Activated CD4-positive, CD25-positive, alpha-beta regulatory T cell treated with anti-CD3 and anti-CD28 coated beads, Interleukin-2, amount 50 U/mL, for 16 hours (primary cell): Measurements from ENCODE around the gene LINGO3.

Source experiments
- DNase-seq: peaks from one replicate; pipeline ENCODE4 v3.0.0-alpha.2; 2020; ENCODE audit warnings: low read depth, low spot score

LINGO3 gene

DNA sequence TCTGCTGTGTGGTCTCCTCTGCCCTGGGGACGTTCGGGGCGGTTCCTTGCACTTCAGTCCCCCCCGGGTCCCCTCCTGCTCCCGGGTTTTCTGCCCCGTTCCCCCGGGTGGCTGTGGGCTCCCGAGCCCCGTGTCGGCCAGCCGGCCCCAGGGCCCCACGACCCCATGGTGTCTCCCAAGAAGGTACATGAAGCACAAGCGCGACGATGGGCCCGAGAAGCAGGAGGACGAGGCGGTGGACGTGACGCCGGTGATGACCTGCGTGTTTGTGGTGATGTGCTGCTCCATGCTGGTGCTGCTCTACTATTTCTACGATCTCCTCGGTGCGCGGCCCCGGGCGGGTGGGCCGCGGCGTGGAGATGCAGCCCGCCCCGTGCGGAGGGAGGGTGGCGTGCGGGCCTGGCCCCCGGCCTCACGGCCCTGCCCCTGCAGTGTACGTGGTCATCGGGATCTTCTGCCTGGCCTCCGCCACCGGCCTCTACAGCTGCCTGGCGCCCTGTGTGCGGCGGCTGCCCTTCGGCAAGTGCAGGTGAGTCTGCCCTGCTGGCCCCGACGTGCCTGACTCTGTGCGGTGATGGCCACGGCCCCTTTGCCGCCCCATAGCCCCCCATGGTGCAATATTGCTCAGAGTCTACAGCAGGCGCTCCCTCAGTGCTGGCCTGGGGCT lies 31.8 kb upstream of the LINGO3 start:
- no peak for DNase-seq

DNA sequence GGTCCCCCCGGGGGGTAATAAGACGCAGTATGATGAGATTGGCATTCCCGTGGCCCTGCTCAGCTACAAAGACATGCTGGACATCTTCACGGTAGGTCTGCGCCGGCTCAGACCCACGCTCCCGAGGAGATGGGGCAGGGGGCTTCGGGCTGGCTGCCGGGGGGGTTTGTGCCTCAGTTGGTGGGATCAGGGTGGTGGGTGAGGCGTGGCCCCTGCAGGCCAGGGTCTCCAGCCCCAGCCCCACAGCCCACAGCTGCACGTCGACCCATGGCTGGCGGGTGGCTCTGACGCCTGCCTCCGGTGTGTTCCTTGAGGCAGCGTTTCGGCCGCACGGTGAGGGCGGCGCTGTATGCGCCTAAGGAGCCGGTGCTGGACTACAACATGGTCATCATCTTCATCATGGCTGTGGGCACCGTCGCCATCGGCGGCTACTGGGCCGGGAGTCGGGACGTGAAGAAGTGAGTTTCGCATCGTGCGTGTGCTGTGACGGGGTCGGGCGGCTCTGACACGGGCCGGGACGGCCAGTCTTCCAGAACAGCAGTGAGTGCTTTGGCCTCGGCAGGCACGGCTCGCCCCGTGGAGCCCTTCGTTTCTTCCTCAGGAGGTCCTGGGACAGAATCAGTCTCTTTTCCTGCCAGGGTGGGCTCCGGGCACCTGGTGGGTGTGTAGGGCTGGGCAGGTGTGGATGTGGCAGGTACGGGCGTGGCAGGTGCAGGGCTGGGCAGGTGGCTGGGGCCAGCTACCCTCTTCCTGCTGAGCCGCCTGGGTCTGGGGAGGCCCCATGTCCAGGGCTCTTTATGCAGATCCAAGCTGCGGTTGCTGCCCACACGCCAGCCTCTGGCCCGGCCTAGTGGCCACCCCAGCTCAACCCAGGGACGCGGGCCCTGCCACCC lies 31.0 kb upstream of the LINGO3 start:
- no peak for DNase-seq

DNA sequence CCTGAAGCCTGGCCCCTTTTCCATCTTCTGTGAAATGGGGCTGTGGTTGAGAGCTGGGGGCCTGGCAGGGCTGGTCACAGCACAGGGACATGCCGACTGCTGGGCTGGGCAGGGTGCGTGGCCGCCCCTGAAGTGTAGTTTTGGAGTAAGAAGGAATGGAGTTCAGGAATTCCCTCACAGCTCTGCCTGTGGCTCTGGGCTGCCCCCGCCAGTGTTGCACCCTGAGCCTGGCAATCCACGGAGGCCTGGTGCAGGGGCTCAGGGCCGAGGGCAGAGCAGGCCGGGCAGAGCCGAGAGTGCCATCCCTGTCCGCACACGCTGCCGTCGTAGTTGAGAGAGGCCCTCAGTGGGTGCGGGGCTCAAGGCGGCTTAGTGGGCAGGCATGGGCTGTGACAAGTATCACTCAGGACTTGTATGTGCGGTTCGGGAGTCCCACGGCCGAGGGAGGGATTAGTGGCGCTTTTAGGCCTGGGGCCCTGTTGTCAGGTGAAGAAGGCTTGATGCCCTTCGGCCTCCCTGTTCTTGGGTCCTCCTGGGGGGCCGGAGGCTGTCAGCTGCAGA lies 30.2 kb upstream of the LINGO3 start:
- DNase-seq, result no peak

DNA sequence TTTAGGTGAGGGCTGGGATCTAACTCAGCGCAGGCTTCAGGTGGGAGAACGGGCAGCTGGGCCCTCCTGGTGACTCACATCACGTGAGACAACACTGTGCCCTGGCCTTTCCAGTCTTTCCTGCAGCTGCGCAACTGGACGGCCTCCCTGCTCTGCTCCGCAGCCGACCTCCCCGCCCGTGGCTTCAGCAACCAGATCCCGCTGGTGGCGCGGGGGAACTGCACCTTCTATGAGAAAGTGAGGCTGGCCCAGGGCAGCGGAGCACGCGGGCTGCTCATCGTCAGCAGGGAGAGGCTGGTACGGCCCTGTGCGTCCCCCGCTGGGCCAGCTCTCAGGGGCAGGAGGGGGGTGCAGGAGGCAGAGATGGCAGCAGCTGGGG lies 29.4 kb upstream of the LINGO3 start:
- no peak for DNase-seq

DNA sequence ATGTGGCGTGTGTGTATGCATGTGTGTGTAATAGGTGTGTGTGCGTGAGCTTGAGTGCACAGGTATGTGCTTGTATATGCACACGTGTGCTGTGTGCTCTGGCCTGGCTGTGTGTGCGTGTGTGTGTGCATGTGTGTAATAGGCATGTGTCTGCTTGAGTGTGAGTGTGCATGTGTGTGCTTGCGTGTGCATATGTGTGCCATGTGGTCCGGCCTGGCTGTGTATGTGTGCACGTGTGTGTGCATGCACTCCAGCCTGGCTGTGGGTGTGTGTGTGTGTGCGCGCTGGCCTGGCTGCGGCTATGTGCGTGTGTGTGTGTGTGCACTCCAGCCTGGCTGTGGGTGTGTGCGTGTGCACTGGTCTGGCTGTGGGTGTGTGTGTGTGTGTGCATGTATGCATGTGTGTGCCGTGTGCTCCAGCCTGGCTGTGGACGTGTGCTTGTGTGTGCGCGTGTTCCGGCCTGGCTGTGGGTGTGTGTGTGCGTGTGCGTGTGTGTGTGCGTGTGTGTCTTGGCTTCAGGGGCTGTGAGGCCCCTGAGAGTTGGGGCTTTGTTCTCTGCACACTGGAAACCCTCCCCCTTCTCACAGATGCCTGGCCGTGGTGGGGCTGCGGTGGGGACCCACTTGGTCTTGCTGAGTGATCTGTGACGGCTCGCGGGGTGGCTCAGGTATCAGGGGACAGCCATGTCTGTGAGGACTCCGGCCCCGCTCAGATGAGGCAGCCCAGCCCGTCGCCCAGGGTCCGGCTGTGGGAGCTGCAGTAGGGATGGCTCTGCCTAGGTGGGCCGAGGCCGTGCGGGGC lies 28.8 kb upstream of the LINGO3 start:
- no peak for DNase-seq

DNA sequence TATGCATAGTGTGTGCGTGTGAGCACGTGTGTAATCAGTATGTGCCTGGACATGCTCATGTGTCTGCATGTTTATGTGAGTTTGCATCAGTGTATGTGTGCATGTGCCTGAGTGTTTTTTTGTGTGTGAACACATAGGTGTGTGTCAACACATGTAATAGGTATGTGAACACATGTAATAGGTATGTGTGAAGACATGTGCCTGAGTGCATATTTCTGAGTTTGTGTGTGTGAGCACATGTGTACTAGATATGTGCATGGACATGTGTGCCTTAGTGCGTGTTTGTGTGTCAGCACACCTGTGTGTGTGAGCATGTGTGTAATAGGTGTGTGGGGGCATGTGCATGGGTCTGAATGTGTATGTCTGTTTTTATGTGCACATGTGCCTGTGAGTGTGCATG lies 27.9 kb upstream of the LINGO3 start:
- DNase-seq, result no peak

DNA sequence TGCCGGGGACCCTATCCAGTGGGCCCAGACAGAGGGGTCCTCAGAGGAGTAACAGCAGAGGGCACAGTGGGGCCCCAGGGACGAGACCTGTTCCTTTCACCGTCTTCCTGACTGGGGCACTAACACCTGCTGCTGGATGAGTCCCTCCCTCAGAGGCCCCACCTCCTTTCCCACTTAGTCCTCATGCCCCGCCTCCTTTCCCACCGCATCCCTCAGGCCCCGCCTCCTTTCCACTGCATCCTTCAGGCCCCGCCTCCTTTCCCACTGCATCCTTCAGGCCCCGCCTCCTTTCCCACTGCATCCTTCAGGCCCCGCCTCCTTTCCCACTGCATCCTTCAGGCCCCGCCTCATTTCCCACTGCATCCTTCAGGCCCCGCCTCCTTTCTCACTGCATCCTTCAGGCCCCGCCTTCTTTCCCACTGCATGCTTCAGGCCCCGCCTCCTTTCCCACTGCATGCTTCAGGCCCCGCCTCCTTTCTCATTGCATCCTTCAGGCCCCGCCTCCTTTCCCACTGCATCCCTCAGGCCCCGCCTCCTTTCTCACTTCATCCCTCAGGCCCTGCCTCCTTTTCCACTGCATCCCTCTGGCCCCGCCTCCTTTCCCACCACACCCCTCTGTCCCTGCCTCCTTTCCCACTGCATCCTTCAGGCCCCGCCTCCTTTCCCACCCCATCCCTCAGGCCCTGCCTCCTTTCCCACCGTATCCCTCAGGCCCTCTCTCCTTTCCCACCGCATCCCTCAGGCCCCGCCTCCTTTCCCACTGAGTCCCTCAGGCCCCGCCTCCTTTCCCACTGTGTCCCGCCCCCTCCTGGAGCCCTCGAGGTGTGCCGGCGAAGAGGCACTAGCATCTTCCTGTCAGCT lies 27.3 kb upstream of the LINGO3 start:
- DNase-seq, result no peak

DNA sequence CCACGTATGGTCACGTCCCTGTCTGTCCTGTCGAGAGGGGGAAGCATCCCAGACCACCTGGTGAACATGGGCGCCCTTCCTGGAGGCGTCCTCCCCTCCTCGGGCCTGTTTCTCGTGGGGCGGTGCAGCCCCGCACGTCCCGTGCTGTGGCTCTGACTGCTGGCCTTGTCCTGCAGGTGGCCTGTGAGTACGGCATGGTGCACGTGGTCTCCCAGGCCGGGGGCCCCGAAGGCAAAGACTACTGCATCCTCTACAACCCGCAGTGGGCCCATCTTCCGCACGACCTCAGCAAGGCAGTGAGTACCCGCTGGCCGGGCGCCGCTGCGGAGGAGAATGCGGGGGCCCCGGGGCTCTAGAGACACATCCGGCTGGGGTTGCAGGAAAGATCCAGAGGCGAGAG lies 26.5 kb upstream of the LINGO3 start:
- DNase-seq, result no peak

DNA sequence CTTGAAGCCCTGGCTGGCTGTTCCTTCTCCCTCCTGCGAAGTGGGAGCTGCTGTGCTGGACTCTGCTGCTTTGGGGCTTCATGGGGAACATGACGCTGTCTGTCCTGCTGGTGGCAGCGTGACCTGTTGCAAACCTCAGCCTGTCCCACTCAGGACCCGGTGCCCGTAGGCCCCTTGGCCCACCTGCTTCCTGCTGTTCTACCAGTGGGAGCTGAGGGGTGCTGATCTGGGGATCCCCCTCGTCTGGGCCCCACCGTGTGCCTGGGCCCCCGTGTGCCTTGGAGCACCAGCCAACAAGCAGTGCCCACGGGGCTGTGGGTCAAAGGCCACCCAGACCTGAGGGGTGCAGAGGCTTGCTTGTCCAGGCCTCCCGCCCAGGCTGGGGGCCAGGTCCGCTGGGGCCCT lies 25.9 kb upstream of the LINGO3 start:
- DNase-seq, result no peak

DNA sequence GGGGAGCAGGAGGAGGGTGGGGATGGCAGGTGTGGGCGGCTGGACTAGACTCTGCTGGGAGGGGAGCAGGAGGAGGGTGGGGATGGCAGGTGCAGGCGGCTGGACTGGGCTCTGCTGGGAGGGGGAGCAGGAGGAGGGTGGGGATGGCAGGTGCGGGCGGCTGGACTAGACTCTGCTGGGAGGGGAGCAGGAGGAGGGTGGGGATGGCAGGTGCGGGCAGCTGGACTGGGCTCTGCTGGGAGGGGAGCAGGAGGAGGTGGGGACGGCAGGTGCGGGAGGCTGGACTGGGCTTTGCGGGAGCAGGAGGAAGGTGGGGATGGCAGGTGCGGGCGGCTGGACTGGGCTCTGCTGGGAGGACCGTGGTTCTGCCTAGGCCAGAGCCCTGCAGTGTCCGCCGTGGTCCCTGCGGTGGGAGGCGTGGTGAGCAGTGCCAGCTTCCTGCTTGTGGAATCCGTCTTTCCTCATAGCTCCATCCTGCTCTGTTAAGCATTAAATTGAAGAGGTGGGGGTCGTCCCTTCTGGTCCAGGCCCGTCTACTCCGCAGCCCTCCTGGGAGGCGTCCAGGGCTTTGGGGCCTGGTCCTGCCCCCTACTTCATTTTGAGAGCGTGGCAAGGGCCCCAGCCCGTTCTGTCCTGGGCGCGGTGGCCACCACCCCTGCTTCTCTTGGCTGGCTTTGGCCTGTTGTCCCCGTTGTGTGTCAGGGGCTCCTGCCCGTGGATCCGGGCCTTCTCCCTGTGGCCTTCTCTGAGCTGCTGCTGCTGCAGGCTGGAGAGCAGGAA lies 25.3 kb upstream of the LINGO3 start:
- DNase-seq, result no peak

DNA sequence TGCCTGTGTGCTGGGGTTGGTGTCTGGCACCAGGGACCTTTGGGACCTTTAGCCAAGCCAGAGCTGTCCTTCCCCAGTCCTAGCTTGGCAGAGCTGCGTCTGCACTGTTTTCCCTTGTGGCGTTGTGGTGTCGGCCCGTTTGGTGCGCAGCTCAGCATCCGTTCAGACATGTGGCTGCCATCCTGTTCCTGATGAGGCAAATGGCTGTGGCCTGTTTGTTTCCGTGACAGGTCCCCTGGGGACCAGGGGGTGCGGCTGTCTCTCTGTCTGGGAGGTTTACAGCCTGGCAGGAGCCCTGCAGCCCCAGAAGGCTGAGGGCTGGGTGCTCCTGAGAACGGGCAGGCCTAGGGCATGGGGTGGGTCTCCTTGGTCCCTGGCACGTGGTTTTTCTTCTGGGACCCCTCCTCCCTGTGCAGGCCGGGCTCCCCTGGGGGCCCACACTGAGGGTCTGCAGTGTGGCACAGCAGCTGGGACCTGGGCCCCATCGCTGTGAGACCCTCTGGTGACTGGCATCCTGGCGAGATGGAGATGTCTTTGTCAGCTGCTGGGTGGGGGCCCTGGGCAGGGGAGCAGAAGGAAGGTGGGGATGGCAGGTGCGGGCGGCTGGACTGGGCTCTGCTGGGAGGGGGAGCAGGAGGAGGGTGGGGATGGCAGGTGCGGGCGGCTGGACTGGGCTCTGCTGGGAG lies 24.5 kb upstream of the LINGO3 start:
- DNase-seq, result no peak

DNA sequence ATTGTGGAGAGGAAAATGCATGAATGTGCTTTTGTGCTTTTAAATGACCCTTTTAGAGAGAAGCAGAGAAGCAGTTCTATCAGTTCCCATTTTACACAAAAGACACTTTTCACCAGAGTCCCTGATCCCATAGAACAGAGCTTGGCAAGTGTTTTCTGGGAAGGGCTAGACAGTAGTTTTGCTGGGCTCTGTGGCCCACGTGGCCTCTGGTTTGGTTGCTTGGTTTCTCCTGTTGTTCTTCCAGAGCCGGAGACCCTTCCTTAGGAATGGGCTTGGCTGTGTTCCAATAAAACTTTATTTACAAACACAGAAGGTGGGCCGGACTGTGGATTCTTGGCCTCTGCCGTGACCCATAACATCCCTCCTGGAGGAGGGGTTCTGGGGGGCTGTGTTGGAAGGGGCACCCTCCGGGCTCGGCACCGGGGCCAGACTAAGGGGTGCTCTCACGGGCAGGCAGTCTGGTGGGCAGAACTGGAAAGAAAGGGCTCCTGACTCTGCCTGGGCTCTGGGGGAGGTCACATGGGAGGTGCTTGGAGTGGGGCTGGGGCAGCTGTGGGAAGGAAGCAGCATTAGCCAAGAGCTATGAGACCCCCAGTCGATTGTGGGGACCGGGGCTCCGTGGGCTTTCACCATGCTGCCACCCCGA lies 23.8 kb upstream of the LINGO3 start:
- DNase-seq, result no peak

DNA sequence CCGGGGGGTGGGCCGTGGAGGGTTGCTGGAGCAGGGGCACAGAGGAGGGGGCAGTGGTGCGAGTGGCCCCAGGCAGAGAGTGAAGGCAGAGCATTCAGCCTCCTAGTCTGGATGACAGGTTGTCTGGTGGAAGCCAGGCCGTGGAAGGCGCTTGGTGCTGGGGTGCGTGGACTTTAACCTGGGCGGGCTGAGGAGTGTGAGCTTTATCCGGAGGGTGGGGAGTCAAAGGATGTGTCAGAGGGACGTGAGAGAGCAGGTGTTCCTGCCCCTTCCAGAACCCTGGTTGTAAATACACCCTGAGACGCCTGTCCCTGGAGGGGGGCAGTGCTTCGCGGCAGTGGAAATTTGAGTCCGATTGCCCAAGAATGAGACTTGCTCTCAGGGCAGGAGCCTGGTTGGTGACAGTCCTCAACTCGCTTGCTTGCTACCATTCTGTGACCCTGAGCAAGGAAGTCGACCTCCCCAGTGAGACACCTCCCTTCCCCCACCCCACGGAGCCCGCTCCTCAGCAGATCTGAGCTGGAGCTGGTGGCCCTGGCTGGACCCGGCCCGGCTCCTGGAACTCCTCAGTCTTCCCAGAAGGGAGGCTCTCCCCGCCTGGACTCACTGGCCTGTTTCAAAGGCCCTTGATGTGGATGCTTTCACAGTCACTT lies 22.8 kb upstream of the LINGO3 start:
- DNase-seq, result no peak

DNA sequence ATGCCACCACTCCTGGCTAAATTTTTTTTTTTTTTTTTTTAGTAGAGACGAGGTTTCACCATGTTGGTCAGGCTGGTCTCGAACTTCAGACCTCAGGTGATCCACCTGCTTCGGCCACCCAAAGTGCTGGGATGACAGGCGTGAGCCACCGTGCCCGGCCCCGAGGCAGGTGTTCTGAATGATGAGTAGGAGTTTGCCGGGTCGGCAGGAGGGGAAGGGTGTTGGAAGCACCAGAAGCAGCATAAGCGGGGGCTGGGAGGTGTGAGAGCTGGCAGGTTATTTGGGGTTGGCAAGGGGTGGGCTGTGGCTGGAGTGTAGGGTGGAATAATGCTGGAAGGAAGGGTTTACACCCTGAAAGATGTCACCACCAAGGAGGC lies 22.3 kb upstream of the LINGO3 start:
- DNase-seq, result no peak

DNA sequence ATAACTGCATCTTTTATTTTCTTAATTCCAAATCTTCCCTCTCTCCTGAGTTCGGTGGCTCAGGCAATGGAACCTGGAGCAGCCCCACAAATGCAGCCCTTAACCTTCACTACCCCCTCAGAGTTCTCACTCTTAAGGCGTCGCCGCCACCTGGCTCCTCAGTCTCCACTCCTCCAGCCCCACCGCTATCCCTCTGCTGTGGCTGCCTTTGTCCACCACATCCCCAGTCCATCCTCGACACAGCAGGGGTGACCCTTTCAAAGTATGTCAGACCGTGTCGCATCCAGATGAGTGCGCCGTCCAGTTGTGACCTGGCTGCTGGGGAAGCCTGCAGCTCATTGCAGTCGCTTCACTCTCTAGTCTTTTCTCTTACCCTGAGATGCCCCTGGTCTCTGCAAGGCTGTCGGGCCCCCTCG lies 21.6 kb upstream of the LINGO3 start:
- DNase-seq, result no peak

DNA sequence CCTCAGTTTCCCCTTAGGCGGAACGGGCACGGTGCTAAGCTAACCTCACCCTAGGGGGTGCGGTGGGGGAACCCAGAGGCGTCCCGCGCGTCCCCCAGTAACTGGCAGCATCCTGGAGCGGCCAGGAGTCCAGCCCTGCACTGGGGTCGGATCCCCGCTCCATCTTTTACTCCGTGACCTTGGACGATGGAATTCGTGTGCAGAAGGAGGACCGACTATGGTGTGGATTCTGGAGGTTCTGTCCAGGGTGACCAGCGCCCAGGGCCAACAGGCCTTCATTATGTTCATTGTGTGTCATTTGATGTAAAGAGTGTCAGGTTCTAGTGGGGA lies 21.2 kb upstream of the LINGO3 start:
- DNase-seq, result no peak

DNA sequence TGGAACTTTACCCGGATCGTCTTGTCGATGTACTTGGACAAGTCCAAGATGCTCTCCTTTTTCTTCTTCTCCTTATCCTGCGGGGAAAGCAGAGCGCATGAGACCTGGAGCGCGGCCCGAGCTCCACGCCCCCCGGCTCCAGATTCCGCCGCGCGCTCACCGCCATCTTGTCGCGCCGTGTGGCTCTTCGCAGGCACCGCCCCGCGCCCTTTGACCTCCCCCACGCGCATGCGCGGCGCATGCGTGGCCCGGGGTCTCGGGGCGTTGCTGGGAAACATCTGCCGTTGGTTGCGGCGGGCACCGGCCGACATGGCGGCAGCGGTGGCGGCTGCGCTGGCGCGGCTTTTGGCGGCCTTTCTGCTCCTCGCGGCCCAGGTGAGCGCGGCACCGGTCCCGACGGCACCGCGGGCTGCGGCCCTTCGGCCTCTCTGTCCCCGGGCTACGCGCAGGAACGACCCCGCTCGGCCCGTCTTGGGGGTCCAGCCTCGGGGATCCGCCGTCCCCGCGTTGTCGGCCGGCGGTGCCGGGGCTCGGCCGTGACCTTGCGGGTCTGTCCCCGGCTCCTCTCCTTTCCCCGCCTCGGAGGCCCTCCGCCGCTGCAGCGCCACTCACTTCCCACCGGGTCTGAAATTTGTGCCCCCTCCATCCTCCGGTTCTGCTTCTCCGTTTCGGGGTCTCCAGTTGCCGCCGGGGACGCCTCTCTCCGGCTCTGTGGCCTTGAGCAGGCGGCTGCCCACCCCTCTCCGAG lies 20.6 kb upstream of the LINGO3 start, which contains the start of the genes LSM7 and SPPL2B:
LSM7 (minus strand) TSS at position 186 of the 748 bp plus-strand sequence; CDS start at position 166, 20 bp downstream.
SPPL2B (plus strand) TSS at position 284 of the 748 bp plus-strand sequence; CDS start at position 310, 26 bp downstream.
- peak; percentile 92 for DNase-seq
